Cerebellar nuclear complex (tissue), 1 donor: ENCODE results near the gene ZNF546.
A peak's percentile ranks its signal among the peaks of the same experiment; 100 is the strongest.
"Not testable (repeated sequence)": the region's sequence is repeated elsewhere in the genome, so short reads cannot be mapped to it uniquely, and the experiment has no call there.

Experiments
- DNase-seq, 2 experiments: peaks; one replicate each; lab custom pipeline; 2025; lab: John Stamatoyannopoulos, UW

ZNF546 gene

DNA sequence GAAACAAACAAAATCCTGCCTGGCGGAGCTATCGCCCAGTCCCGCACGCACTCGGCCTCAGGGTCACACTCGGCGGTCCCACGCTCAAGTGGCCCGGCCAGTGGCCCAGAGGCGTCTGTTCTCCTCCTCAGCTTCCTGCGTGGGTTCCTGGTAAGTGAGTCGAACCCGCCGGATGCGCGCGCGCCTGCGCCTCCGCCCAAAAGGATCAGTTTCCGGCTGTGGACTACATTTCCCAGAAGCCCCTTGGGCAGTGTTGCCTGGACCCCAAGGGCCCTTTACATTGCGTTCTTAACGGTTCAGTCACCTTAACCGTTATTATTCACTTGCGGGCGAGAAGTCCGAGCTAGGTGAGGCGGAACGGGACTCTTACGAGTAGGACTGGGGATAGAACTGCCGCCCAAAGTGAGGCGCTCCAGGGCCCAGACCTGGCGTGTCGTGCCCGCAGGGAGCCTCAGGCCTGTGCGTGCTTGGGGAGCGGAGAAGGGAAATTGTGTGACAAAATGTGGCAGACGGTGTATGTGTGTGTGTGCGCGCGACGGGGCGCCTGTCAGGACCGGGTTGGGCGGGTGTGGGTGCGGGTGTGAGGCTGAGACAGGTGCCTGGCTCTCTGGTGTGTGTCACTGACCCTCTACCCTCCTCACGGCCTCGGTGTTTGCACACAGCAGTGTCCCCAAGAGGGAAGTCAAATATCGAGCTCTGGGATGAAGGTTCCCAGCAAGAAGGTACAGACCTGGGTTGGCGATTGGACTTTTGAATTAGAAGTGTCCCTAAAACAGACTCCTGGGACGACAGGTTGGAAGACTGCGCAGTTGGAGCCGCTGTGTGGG, at the start of gene ZNF546:
Gene ZNF546, plus strand, starts transcription at position 250 of the 827 bp plus-strand sequence. CDS start 1,267 bp downstream, outside the sequence.
- DNase-seq, result peak in 1 of 2 experiments; percentile 81

DNA sequence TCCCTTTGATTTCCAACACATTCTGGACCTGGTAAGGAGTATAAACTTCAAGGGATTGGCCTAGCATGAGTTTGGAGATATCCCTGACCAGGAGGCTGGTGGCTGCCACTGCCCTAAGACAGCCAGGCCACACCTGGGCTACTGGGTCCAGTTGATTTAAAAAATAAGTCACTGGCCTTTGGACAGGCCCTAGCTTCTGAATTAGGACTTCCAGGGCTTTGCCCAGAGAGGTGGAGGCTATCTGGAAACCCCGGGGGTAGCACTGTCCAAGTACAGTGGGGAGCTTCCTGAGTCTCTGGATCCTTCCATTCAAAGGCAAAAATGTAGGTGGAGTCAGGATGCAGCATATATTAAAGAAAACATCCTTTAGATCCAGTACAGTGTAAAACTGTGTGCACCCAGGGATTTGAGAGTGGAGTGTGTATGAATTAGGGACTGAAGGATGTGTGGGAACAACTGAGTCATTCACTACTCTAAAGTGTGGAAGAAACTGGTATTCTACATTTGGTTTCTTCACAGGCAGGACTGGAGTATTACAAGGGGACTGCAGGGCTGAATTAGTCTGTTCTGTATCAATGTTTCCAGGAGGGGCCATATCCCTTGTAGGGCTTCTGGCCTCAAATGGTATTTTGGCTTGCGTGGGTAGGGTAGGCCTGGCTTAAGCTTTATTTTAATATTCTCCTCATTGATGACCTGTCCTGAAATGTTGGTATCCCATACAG, 47.7 kb upstream of the ZNF546 start:
- DNase-seq, result no peak

GRCh38 chr19:39951065-39951650, 45.7 kb upstream of the ZNF546 start:
- no peak for DNase-seq

GRCh38 chr19:39951686-39952085, 45.2 kb upstream of the ZNF546 start:
- DNase-seq, result no peak

DNA sequence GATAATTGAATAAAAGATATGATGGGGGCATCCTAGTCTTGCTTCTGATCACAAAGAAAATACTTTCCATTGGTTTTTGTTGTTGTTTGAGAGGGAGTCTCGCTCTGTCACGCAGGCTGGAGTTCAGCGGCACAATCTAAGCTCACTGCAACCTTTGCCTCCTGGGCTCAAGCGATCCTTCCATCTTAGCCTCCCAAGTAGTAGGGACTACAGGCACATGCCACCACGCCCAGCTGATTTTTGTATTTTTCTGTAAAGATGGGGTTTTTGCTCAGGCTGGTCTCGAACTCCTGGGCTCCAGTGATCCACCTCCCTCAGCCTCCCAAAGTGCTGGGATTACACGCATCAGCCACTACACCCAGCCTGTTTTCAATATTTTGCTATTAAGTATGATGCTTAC, 42.9 kb upstream of the ZNF546 start:
- DNase-seq, result no peak

- DNase-seq, result not testable (repeated sequence)
Measured at GRCh38 chr19:39957886-39958285, 39.0 kb upstream of the ZNF546 start.

DNA sequence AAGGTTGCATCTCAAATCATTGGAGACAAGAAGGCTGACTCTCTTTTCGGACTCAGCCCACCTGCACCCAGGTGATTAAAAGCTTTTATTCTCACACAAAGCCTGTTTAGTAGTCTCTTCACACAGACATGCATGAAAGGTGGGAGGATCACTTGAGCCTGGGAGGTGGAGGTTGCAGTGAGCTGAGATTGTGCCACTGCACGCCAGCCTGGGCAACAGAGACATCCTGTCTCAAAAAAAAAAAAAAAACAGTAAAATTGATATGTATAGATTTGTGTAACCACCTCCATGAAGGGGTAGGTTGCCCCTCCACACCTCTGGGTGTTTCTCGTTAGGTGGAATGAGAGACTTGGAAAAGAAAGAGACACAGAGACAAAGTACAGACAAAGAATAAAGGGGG, 37.9 kb upstream of the ZNF546 start:
- DNase-seq, result not testable (repeated sequence)

- DNase-seq, result not testable (repeated sequence)
Measured at GRCh38 chr19:39959407-39959806, 37.5 kb upstream of the ZNF546 start.

DNA sequence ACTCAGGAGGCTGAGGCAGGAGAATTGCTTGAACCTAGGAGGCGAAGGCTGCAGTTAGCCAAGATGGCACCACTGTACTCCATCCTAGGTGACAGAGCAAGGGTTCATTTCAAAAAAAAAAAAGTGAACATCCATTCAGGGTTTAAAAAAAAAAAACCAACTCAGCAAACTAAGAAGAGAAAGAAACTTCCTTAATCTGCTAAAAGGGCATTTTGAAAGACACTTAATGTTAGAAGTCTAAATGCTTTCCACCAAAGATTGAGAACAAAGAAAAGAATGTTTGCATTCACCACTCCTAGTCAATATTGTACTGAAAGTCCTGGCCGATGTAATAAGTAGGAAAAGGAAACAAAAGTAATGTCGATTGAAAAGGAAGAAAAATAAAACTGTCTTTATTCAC, 33.0 kb upstream of the ZNF546 start:
- DNase-seq, result no peak

DNA sequence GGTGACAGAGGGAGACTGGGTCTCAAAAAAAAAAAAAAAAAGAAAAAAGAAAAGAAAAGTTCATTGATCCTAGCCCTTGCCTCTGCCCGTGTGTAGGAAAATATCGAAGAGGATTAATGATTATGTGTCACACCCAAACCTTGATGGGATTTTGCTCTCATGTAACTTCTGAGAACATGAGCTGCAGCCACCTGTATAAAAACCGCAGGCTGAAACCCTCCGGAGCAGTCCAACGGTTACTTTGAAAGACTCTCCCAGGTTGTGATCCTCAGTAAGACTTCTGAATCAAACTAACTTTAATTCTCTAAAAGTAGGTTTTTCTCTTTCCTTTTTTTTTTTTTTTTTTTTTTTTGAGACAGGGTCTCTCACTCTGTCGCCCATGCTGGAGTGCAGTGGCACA, 30.2 kb upstream of the ZNF546 start:
- DNase-seq, result no peak

DNA sequence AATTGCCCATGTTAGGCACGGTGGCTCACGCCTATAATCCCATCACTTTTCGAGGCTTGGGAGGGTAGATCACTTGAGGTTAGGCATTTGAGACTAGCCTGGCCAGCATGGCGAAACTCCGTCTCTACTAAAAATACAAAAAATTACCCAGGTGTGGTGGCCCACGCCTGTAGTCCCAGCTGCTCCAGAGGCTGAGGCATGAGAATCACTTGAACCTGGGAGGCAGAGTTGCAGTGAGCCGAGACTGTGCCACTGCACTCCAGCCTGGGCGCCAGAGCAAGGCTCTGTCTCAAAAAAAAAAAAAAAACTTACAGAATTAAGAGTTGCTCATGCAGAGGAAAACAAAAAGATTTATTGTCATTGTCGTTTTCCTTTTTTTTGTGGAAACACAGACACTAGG, 29.3 kb upstream of the ZNF546 start:
- no peak for DNase-seq

DNA sequence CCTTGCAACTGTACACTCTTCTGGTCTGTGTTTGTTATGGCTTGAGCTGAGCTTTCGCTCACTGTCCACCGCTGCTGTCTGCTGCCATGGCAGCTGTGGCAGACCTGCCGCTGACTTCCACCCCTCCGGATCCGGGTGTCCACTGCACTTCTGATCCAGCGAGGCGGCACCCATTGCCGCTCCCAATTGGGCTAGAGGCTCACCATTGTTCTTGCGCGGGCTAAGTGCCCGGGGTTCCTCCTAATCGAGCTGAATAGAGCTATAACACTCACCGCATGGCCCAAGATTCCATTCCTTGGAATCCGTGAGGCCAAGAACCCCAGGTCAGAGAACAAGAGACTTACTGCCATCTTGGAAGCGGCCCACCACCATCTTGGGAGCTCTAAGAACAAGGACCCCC, 28.1 kb upstream of the ZNF546 start:
- no peak for DNase-seq

- no peak for DNase-seq
Measured at GRCh38 chr19:39969266-39969665, 27.6 kb upstream of the ZNF546 start.

GRCh38 chr19:39969681-39970424, 27.0 kb upstream of the ZNF546 start:
- DNase-seq, result no peak

DNA sequence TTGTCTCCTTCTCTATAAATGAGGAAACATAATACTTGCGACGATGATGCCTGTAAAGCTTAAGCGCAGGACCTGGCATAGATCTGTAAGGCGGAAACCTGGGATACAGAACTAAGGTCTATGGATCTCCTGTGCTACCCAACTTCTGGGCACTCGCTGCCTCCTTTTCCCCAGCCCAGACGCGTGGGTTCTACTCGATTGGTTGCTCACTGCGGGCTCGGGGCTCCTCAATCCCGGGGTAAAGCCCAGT, 26.5 kb upstream of the ZNF546 start:
- DNase-seq, result no peak

DNA sequence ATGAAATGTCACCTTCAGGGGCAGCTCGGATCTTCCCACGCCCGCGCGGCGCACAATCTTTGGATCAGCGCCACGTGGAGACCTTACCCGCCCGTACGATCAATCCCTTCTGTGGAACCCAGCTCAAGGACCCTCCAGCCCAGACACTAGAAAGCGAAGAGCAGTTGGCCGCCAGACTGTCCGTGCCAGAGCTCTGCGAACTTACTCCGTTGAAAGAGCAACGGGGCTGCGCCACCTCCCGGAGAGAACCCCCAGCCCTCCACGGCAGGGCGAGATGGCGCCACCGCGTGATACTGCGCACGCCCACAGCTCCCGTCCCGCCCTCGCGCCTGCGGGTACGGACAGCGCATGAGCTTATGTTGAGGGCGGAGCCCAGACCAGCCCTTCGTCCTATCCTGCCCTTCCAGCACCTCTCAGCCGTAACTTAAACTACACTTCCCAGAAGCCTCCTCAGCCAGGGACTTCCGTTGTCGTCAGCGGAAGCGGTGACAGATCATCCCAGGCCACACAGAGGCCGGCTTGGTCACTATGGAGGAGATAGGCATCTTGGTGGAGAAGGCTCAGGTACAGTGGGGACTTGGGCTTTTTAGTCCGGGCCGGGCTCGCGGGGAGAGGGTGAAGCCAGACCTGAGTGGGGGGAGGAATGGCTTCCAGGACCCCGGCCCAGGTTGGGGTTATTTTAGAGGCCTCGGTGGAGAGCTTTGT, 26.0 kb upstream of the ZNF546 start, which contains the start of gene PSMC4:
Gene PSMC4, plus strand, starts transcription at position 491 of the 705 bp plus-strand sequence. Its CDS starts 38 bp downstream, at position 529.
- peak; percentile 97 to 98 for DNase-seq

DNA sequence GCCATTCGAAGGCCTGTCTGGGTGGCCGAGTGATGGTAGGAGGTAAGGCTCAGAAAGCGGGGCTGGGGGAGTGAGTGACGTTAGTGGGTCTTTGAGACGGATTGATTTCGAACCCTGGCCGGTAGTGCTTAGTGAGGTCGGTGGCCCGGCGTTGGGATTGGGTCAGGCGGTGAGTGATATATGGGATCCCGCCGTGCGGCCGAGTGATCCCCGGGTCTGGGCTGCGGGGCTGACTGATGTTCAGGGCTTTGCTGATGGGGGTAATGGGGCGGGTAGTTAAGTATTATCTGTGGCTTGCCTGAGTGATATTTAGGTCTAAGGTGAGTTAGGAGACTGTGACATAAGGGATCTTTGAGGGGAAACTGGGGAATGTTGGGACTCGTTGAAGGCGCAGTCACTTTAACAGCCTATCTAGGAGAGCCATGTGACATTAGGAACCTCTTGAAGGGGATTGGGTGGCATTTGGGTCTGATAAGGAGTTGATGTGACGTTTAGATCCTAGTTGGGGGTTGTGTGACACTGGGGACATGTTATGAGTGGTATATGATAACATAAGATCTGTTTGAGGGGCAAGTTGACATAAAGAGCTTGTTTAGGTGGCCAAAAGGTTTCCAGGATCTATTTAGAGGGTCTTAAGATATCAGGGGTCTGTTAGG, 25.4 kb upstream of the ZNF546 start:
- no peak for DNase-seq

DNA sequence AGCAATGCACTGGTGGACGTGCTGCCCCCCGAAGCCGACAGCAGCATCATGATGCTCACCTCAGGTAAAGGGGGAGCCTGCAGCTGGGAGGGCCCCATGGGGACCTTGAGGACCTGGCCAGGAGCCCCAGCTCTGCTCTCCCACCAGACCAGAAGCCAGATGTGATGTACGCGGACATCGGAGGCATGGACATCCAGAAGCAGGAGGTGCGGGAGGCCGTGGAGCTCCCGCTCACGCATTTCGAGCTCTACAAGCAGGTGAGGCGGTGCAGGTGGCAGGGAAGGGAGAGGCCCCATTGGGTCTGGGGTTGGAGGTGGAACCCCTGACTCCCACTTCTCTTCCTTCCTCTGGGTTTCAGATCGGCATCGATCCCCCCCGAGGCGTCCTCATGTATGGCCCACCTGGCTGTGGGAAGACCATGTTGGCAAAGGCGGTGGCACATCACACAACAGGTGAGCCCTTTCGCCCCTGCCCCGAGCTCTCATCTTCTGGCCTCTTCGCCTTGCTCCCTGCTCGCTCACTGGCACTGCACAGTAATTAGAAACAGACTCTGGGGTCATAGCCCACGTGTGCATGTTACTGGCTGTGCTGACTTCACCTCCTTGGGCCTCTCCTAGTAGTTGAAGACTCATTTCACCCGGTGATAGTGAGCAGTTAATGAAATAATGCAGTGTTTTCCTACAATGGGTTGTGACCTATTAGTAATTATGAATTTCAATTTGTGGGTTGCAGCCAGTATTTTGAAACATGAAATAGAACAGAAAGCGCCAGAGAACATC, 22.3 kb upstream of the ZNF546 start:
- DNase-seq, result no peak

DNA sequence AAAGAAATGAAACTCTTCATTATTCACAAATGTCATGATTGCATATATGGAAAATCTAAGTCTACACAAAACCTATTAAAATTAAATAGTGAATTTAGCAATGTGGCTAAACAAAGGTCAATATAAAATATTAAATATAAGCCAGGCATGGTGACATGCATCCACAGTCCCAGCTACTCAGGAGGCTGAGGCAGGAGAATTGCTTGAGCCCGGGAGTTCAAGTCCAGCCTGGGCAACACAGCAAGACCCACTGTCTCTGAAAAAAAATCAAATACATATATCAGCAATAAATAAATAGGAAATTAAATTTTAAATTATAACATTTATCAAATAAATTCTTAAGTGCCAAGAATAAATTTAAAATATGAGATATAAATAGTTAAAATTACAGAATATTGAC, 14.0 kb upstream of the ZNF546 start:
- DNase-seq, result no peak

GRCh38 chr19:39983695-39984300, 13.1 kb upstream of the ZNF546 start:
- no peak for DNase-seq
